ENCODE measurements around the gene DOCK1.

The DOCK1 gene

DNA sequence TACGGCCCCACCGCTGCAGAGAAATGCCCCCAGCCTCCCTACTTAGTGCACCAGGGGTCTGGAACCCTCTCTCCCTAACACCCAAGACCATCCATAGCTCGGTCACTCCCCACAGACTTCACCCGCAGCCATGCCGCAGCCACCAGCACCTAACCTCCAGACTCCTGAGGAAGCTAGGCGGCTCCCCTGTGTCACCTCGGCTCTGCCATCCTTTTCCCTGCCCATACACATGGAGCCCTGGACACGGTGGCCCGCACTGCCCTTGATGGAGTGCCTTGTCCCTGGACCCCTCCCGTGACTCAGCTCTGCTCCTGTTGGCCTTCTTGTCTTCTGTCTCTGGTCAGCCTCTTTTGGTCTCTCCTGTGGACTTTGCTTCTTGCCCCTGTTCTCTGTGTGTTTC lies 183.7 kb downstream of the DOCK1 start:
- no peak for DNase-seq (ENCODE audit: low spot score)

GRCh38 chr10:127089446-127089845 lies 184.2 kb downstream of the DOCK1 start:
- no peak for DNase-seq (ENCODE audit: low spot score)

DNA sequence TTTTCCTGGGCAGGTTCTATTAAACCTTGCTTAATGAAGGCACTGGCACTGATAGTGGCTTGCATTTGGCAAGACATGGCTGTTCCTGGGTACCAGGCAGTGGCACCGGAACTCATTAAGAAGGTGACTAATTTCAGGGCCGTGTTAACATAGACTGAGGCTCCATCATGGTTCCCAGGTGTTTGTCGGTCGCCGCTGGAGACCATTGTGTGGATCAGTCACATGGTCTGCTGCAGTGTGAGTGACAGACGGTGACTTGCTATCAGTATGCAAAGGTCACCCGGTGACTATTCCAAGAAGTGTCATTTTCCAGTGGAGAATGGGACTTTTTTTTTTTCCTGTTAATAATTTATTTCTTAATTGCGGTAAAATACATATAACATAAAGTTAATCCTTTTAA lies 184.9 kb downstream of the DOCK1 start:
- DNase-seq (ENCODE audit: low spot score) = no peak

GRCh38 chr10:127091354-127091753 lies 186.1 kb downstream of the DOCK1 start:
- no peak for DNase-seq (ENCODE audit: low spot score)

DNA sequence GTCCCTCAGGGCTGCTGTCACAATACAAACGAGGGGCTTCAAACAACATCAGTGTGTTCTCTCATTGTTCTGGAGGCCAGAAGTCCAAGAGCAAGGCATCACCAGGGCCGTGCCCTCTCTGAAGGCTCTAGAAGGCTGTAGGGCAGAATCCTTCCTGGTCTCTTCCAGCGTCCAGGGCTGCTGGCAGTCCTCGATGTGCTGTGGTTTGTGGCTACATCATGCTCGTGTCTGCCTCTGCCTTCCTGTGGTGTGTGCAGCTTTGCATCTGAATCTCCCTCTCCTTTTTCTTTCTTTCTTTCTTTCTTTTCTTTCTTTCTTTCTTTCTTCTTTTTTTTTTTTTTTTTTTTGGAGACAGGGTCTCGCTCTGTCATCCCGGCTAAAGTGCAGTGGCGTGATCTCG lies 187.7 kb downstream of the DOCK1 start:
- no peak for DNase-seq (ENCODE audit: low spot score)

GRCh38 chr10:127094984-127095383 lies 189.8 kb downstream of the DOCK1 start:
- no peak for DNase-seq (ENCODE audit: low spot score)

DNA sequence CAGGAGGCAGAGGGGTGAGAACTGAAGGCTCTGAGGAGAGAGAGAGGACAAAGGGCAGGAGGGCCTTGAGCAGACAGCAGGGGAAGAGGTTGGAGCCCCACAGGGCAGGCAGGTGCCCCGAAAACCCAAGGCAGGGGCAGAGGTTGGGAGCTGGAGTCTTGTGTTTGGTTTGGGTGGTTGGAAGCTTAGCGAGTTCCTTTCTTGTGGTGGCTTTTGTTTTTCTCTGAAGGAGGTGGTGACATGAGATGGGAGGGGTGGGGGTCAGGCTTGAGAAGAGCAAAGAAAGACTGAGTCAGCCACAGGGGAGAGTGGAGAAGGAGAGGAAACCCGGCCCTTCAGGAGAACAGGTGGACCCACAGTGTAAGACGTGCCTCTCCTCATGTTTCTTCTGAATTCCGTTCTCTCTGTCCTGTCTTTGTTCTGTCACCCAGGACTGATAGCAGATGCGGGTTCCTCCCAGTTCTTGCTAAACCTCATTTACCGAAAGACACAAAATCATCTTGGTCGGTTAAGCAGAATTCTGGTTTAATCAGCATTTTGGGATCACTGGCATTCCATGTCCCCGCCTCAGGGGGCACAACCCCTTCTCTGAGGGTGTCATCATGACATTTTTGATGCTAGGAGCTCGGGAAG lies 195.9 kb downstream of the DOCK1 start:
- no peak for DNase-seq (ENCODE audit: low spot score)

GRCh38 chr10:127102176-127102575 lies 196.9 kb downstream of the DOCK1 start:
- no peak for DNase-seq (ENCODE audit: low spot score)

- no peak for DNase-seq (ENCODE audit: low spot score)
Measured at GRCh38 chr10:127115100-127115499, 209.9 kb downstream of the DOCK1 start.

DNA sequence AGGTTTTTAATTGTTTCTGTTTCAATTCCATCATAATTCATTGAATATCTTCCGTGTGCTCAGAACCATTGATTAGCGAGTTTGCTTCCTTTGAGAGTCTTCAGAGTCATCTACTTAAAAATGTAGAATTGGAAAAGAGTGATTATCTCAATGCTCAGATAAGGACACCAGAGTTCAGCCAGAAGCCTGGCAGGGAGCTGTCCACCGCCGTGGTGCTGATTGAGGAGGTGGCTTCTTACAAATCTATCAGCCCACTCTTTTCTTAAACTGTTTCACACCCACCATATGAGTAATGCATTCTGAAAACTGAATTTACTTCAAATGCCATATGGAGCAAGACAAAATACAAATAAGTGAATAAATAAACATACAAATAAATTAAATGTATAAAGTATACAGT lies 211.9 kb downstream of the DOCK1 start:
- peak; percentile 31 for DNase-seq (ENCODE audit: low spot score)

DNA sequence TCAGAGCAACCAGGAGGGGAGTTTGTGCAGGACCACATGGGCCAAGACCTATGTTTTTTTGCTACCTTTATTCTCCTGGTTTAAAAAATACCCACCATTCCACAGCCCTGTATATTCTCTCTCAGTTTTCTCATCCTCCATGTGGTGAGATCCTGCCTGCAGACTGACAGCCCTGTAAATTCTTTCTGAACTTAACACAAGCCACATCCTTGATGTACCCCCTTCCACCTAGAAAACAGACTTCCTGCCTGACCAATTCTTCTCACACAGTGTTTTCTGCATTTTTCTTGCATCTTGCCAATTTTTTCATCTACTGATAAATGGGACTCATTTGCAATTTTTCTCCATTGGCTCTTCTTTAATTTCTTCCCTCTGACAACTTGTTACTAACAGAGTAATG lies 212.8 kb downstream of the DOCK1 start:
- no peak for DNase-seq (ENCODE audit: low spot score)

DNA sequence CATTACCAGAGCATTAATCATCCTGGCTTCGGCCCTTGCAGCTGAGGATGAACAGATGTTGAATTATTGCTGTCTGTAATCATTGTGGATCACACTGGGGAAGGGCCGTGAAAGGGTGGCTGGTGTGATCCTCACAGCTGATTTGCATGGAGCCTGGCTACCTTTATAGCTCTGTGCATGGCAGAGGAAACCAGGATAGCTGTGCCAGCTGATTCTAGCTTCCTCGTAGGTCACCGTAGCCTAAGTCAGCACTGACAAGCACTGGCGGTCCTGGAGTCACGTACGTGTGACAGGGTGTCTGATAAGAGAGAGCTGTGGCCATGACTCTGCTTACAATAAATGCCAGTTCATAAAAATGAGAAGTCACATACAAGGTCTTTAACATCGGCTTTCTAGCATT lies 214.7 kb downstream of the DOCK1 start:
- no peak for DNase-seq (ENCODE audit: low spot score)

GRCh38 chr10:127122831-127123230 lies 217.6 kb downstream of the DOCK1 start:
- no peak for DNase-seq (ENCODE audit: low spot score)

DNA sequence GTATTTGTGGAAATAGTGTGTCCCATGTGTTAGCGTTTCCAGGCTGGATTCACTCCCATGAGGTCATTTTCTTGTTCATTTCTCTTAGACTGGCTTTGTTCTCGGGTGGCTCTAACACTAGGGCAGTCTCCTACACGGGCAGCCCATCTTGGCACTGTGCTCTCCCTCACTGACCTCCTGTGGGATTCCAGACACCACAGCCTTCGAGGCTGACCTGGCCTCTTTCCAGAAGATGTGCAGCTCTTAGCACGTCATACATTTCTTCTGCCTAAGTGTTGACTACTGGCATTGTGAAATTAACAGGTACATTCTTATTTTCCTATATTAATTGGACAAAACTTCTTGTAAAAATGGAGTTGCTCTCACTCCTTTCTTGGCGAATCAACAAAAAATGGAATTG lies 218.4 kb downstream of the DOCK1 start:
- no peak for DNase-seq (ENCODE audit: low spot score)

DNA sequence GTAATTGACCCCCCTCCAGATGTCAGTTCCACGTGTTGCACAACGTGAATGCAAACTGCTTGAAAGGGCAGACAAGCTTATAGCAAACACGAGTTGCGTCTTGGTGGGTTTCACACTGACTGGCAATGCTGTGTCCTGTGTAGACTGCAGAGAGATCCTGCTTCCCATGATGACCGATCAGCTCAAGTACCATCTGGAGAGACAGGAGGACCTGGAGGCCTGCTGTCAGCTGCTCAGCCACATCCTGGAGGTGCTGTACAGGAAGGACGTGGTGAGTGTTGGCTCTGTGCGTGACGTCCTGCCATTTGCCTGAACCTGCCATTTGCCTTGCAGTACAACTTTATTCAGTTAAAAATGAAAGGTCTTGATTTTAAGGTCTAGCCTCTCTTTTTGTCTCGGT lies 220.1 kb downstream of the DOCK1 start:
- no peak for DNase-seq (ENCODE audit: low spot score)

DNA sequence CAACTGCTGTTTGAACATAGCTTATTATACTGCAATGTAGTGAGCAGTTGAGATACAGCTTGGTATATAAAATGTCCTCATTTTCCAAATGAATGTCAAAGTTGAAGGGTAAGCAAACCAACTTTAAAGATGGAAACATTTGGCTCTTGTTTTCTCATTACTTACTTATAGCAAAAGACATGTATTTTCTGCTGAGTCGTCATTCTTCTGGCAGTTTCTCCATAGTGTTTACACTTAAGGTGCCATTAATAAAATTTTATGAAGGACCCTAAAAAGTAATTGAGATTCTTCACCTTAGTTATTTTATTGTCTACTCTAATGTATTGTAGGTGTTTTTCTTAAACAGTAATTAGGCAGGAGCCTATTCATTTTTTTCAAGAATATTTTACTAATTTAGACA lies 222.6 kb downstream of the DOCK1 start:
- no peak for DNase-seq (ENCODE audit: low spot score)

GRCh38 chr10:127129104-127129503 lies 223.9 kb downstream of the DOCK1 start:
- DNase-seq (ENCODE audit: low spot score) = no peak

DNA sequence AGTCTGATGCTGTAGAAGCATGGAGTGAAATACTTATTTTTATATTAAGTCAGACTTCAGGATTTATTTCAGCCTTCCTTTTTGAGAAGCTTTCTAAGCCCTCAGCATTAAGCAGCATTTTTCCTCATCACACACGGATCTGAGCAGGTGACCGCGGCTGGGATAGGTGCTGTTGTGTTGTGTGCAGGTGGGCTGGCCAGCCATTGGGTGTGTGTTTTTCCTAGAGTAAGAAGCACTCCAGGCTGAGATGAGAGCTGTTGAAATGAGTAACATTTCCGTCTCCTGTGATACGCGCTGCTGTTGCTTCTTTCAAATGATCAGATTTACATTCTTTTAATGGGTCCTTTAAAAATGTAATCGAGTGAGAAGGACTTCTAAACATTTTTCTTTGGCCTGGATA lies 227.2 kb downstream of the DOCK1 start:
- no peak for DNase-seq (ENCODE audit: low spot score)

DNA sequence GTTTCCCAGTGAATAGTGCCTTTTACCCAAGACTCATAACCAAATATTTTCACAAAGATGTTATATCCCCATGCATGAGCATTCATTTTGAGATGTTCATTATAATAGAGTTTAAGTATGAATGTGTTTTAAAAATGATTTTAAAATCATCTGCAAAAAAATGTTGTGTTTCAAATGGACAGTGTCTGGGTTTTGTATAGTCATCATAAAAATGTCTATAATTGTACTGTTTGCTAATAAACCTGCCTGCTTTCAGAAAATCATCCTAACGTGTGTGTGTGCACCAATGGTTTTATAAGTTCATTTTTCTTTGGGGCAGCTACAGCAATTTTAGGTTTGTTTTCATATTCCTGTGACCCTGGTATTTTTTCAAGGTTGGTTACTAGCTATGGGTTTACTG lies 228.0 kb downstream of the DOCK1 start:
- no peak for DNase-seq (ENCODE audit: low spot score)

DNA sequence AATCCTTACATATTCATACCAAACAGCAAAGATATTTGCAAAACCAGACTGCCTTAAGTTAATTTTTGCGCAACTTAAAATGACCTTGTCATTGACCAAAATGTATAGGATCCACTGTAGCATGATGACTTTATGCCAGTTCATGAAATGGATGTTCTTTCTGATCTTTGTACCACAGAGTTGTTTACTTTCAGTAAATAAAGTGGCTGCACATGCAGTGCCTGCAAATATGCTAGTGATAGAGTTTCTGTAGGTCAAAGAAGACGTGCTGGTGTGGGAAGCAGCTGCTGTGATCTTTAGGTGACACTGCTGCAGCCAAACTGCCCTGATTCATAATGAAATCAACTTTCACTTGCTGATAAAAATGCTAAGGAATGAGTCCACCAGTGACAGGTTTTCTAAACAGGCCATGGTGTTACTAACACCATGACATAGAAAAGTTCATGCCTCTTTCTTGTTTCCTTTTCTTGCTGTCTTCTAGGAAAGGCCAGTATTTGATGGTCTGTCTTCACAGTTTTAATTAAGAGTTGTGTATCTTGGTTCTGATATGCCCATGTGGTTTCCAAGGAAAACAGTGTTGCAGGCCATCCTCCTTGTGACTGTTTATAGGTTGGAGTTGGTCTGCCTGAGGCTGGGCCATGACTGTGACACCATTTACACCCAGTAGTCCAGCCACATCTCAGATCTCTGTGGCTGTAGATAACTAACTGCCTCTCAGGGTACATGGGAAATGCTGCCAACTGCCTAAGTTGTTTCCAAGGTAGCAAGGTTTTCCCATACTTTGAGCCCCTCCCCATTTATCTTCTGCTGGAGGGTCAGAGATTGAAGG lies 228.7 kb downstream of the DOCK1 start:
- no peak for DNase-seq (ENCODE audit: low spot score)

- DNase-seq (ENCODE audit: low spot score) = no peak
Measured at GRCh38 chr10:127135844-127136577, 230.8 kb downstream of the DOCK1 start.

GRCh38 chr10:127137391-127137790 lies 232.2 kb downstream of the DOCK1 start:
- DNase-seq (ENCODE audit: low spot score) = no peak

DNA sequence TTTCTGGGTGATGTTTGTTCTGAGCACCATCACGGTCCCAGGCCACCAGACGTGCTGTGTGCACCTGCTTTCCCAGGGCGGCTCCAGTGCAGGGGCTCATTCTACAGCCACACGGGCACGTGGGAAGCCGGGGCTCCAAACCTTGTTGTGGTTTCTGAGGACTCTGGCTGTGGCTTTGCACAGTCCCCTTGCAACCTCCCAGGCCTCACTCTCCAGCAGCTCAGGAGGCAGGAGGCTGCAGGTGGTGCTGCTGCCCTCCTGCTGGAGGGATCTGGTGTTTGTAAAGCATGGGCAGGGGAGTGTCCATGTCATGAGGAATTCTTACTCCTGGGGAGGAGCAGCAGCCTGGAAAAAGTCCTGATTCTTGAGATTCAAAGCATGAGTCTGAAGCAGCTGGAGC lies 236.9 kb downstream of the DOCK1 start:
- no peak for DNase-seq (ENCODE audit: low spot score)

All from NAMALWA (cell line).